ENCODE data around the gene PKP1.

GRCh38 chr1:201294876-201295275 lies 11.6 kb downstream of the PKP1 start:
- no peak for TF ChIP-seq POLR2A (IDR thresholded peaks at IDR 0.05)
- TF ChIP-seq CTCF (IDR thresholded peaks at IDR 0.05): no peak
